Fibroblast of skin of right biceps (primary cell): ENCODE data around the gene IL17RC.
"Not testable (repeated sequence)": the region's sequence is repeated elsewhere in the genome, so short reads cannot be mapped to it uniquely, and the experiment has no call there.

Source experiments
- DNase-seq: peaks from one replicate; pipeline ENCODE4 v3.0.0-alpha.2; 2013

Gene IL17RC

DNA sequence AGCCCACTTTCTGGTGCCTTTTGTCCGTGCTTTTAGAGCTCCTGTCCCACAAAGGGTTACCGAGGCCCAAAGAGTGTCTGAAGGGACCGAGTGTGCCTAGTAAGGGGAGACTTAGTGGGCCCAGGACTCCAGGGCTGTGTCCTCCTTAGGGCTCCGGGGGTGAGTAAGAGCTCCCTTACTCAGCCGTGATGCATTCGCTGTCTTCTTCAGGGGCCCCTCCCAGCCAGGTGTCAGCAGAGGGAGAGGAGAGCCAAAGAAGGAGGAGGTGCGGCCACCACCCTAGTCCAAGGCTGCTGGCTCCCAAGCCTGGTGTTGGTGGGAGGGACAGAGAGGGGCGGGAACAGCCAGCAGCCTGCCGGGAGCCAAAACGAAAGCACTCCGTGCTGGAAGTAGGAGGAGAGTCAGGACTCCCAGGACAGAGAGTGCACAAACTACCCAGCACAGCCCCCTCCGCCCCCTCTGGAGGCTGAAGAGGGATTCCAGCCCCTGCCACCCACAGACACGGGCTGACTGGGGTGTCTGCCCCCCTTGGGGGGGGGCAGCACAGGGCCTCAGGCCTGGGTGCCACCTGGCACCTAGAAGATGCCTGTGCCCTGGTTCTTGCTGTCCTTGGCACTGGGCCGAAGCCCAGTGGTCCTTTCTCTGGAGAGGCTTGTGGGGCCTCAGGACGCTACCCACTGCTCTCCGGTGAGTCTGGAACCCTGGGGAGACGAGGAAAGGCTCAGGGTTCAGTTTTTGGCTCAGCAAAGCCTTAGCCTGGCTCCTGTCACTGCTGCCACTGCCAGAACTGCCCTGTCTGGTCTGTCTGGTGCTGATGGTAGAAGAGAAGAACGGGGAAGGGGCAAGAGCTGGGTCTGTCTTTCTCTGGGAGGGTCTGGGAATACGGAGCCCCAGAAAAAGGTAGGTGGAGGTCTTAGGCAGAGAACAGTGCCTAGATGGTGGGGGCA, at the start of gene IL17RC:
IL17RC (plus strand) TSS at position 365 of the 947 bp plus-strand sequence; CDS start at position 583, 218 bp downstream.
- peak; percentile 90 for DNase-seq

GRCh38 chr3:9867106-9867505, 49.8 kb upstream of the IL17RC start:
- DNase-seq: no peak

DNA sequence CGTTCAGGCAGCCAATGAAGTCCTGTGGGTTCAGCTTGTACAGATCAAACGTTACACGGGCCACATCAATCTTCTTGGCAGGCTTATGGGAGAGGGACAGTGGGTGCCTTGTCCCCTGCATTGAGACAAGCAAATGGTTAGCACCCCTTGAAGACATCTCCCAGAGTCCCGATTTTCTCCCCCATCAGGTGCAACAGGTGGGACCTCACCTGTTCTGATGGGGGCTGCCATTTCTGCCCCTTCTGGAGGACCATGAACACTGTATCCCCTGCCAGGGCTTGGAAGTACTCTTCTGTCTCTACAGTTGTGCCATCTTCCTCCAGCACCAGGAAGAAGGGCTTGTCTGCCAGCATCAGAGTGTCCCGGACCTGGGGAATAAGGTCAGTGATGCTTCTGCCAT, 46.9 kb upstream of the IL17RC start:
- no peak for DNase-seq

GRCh38 chr3:9870978-9871377, 45.9 kb upstream of the IL17RC start:
- peak; percentile 82 for DNase-seq

- DNase-seq: not testable (repeated sequence)
Observed at GRCh38 chr3:9872067-9872466, 44.8 kb upstream of the IL17RC start.

DNA sequence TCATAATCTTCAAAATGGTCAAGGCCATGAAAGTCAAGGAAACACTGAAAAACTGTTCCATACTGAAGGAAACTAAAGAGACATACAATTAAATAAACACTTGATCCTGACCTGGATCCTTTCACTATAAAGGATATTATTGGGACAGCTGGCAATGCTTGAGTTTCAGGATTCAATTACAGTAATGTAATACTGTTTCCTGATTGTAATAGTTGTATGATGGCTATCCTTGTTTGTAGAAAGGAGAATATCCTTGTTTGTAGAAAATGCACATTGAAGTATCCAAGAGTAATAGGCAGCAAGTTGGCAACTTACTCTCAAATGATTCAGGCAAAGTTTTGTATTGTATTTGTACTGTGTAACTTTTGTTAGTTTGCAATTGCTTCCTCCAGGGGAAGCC, 41.5 kb upstream of the IL17RC start:
- no peak for DNase-seq

GRCh38 chr3:9876255-9876654, 40.6 kb upstream of the IL17RC start:
- DNase-seq: not testable (repeated sequence)

GRCh38 chr3:9876991-9877390, 39.9 kb upstream of the IL17RC start:
- no peak for DNase-seq

DNA sequence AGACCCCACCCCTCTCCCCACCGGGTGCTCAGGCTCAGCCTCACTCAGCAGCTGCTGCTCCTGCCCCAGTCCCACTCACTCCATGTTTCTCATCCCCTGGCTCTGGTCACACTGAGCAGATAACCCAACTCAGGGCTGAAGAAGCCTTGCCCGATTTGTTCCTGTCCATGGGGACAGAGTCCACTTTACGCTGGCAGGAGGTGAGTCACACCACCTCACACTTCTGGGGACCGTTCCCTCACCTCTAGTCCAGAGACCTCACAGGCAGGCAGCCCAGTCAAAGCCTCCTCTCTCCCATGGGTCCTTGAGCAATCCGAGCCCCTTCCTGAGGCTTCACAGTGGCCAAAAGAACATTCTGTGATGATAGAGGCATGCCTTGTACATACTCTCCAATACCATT, 38.2 kb upstream of the IL17RC start:
- DNase-seq: no peak

- DNase-seq: no peak
Observed at GRCh38 chr3:9879830-9880549, 36.9 kb upstream of the IL17RC start, which contains the start of gene CIDEC. TSS of gene CIDEC (minus strand) at chr3:9880253. CDS start at chr3:9878486, 1,767 bp downstream.

DNA sequence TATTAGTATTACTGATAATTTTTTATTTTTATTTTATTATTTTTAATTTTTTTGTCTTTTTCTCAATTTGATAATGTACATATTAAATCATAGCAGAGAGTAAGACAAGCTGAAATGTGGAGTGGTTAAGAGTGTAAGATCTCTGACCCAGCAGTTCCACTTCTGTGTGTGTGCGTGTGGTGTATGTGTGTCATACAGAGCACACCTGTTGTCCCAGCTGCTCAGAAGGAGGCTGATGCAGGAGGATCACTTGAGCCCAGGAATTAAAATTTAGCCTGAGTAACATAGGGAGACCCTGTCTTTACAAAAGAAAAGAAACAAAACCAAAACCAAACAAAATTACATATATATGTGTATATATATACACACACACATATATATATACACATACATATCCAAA, 35.5 kb upstream of the IL17RC start:
- DNase-seq: no peak

- DNase-seq: peak; percentile 60
Observed at GRCh38 chr3:9883706-9884554, 33.0 kb upstream of the IL17RC start.

DNA sequence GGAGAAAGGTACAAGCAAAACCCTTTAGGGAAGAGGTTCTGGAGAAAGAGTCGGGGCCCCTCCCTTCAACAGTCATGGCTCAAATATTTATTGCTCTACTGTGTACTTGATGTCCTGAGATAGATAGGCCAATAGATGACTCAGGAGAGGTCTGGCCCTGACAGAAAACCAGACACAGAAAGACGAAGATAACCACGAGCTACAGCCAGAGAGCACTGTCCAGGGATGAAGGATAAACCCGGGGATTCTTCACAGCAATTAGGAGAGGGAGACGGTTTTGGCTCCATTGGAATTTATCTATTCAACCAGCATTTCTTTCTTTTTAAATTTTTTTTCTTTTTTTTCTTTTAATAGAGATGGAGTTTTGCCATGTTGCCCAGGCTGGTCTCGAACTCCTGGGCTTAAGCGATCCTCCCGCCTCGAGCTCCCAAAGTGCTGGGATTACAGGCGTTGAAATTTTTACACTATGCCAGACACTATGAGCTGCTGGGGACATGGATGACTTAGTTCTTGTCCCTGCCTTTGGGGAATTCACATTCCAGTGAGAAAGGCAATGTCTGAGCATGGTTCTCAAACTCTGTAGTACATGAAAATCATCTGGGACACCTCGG, 32.2 kb upstream of the IL17RC start:
- peak; percentile 89 for DNase-seq

GRCh38 chr3:9886328-9886727, 30.6 kb upstream of the IL17RC start:
- no peak for DNase-seq

DNA sequence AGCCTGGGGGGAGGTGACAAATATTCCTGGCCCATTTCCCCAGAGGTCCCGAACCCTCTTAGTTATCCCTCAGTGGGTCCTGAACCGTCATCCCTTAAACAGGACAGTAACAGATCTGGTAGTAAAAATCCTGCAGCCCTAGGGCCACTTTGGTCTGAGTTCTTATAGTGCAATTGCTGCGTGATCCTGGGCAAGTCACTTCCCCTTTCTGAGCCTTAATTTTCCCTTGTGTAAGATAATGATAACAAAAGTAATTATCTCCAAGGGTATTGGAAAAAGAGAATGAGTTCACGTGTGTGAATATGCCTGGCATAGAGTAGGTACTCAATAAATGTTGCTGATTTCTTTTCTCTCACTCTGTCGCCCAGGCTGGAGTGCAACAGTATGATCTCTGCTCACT, 29.4 kb upstream of the IL17RC start:
- DNase-seq: no peak

DNA sequence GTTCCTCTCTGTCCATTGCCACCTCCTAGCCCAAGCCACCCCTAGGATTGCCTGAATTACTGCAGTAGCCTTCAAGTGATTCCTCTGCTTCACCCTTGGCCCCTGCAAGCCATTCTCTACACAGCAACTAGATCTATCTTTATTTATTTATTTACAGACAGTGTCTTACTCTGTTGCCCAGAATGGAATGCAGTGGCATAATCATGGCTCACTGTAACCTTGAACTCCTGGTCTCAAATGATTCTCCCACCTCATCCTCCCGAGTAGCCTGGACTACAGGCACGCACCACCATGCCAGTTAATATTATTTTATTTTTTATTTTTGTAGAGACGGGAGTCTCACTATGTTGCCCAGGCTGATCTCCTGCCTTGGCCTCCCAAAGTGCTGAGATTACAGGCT, 28.4 kb upstream of the IL17RC start:
- no peak for DNase-seq

GRCh38 chr3:9889405-9889804, 27.5 kb upstream of the IL17RC start:
- no peak for DNase-seq

DNA sequence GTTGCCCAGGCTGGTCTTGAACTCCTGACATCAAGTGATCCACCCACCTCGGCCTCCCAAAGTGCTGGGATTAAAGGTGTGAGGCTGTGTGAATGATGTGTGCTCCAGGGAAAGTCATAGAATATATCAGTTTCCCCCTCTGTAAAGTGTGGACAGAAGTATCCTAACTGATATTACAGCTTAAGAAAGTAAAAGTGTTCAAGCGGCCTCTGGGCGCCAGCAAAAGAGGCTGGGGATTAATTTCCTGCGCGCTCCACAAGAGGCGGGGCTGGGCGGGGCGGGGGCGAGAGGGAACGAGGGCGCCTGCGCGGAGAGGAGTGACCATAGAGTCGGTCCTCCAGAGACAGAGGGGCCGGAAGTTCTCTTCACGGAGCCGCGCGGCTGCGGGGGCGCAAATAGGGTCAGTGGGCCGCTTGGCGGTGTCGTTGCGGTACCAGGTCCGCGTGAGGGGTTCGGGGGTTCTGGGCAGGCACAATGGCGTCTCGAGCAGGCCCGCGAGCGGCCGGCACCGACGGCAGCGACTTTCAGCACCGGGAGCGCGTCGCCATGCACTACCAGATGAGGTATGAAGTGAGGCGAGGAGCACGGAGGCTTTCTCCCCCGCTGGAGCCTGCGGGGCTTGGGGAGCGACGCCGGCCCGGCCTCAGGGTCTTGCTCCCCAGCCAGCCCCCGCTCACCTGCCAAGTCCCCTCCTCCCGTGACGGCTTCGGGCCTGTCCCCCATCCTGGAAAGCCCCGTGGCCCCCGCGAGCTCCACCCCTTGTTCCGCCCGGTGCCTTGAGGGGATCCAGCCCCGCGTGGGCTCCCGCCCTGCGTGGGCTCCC, 26.4 kb upstream of the IL17RC start, which contains the start of gene JAGN1:
JAGN1 (plus strand) TSS at position 362 of the 823 bp plus-strand sequence; CDS start at position 475, 113 bp downstream.
- DNase-seq: peak; percentile 89

GRCh38 chr3:9891072-9891622, 25.8 kb upstream of the IL17RC start:
- DNase-seq: no peak

DNA sequence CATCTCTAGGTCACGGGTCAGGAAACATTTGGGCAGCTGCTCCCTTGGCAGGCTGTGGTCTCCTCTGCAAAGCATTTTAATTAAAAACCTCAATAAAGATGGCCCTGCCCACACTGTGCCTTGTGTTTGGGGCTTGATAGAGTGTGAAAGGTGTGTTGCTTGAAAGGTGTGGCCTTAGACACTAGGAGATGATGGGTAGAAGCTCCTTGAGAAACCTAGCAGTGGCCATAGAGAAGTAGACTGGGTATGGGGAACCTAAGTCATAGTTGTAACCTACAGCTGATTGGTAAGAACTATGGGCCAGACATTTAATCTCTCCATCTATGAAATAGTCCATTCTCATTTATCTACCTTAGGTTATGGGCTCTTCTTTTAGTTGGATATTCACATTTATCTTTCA, 23.2 kb upstream of the IL17RC start:
- no peak for DNase-seq

DNA sequence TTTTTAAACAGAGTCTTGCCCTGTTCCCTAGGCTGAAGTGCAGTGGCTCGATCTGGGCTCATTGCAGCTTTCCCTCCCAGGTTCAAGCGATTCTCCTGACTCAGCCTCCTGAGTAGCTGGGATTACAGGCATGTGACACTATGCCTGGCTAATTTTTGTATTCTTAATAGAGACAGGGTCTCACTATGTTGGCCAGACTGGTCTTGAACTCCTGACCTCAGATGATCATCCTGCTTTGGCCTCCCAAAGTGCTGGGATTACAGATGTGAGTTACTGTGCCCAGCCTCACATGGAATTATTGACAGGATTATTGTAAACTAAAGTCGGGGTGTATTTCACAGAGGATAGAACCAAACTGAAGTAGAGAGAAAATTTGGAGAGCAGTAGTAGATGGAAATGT, 21.2 kb upstream of the IL17RC start:
- DNase-seq: not testable (repeated sequence)
